Lower leg skin (tissue), 4 donors: ENCODE results near the gene TRAF3. TPM values are rescaled to one million over a fixed set of nuclear protein-coding genes. Genes with fewer than 3 reads are reported as not detected.
A peak's percentile ranks its signal among the peaks of the same experiment; 100 is the strongest.

Experiments
- DNase-seq, 2 donors: peaks; one replicate each; pipeline ENCODE4 v3.0.0-alpha.2; 2019; ENCODE audit warnings: low spot score in 2 of 2
- H3K4me3 ChIP-seq: fragments of 200-600 bp; sonication (generic); 2 replicates; pipeline ENCODE4 v1.5.1; 2017; ENCODE audit warnings: mild to moderate bottlenecking, low read depth; ENCODE audit not compliant: poor library complexity, severe bottlenecking
- CTCF ChIP-seq, 3 donors: fragments of 450-650 bp; IDR thresholded peaks; one replicate each; pipeline ENCODE4 v1.5.1; 2016; ENCODE audit warnings: antibody characterized with exemption in 3 of 3, mild to moderate bottlenecking in 3 of 3, moderate library complexity in 2 of 3
- POLR2A ChIP-seq, 2 donors: fragments of 450-650 bp; IDR thresholded peaks; one replicate each; pipeline ENCODE4 v1.6.1; 2016 to 2017; ENCODE audit warnings: antibody characterized with exemption in 2 of 2, mild to moderate bottlenecking in 1 of 2, moderate library complexity in 1 of 2
- WGBS, 2 donors: methylation state at CpG; one replicate each; pipeline ENCODE4 v1.1.5; 2018; 5-methylcytosine and 5-hydroxymethylcytosine counted together
- intact Hi-C: fragments of 100-400 bp; cut with DNase I; formaldehyde crosslinking; loops from one replicate; pipeline ENCODE4 v1.15.0; 2023; ENCODE audit warnings: low total_unique reads
- total RNA-seq, 4 donors: library from RNA; depleted of rRNA; stranded (reverse); fragments of >200 nt; gene quantifications; one replicate each; pipeline ENCODE4 v1.1.0, GENCODE V29; 2016

TRAF3 gene
- total RNA-seq, 4 donors from 2014 or later = 3.0 to 14.4 (median 12.1) TPM

- DNase-seq = no peak
- TF ChIP-seq CTCF (IDR thresholded peaks at IDR 0.05) (no peak), POLR2A (IDR thresholded peaks at IDR 0.05) (no peak)
- intact Hi-C loops = no loop called here
- no peak overlapping the region for H3K4me3 ChIP-seq
- WGBS, 2 donors = 81 to 86% methylated on average over 8 of the region's 8 CpGs
These were observed 63.7 kb downstream of the TRAF3 start for GRCh38 chr14:102840771-102841528.

- TF ChIP-seq POLR2A (IDR thresholded peaks at IDR 0.05) (no peak), CTCF (IDR thresholded peaks at IDR 0.05) (no peak)
- peak in 1 of 2 donors; percentile 24 for DNase-seq
- 66 to 71% methylated on average over 12 of the region's 12 CpGs for WGBS, 2 donors
These were observed 71.7 kb downstream of the TRAF3 start for GRCh38 chr14:102848830-102849525.

GRCh38 chr14:102849526-102850379 is 72.5 kb downstream of the TRAF3 start:
- TF ChIP-seq CTCF (IDR thresholded peaks at IDR 0.05) (no peak), POLR2A (IDR thresholded peaks at IDR 0.05) (no peak)
- 29 to 36% methylated on average over 6 of the region's 6 CpGs for WGBS, 2 donors
- no peak overlapping the region for H3K4me3 ChIP-seq
- DNase-seq = peak in 1 of 2 donors; percentile 67
- intact Hi-C loops = no loop called here

More at GRCh38 chr14:102848830-102849525, 71.7 kb downstream of the TRAF3 start:
- intact Hi-C loops = no loop called here
- no peak overlapping the region for H3K4me3 ChIP-seq

GRCh38 chr14:102853648-102854047 is 76.4 kb downstream of the TRAF3 start:
- WGBS, 2 donors = 74 to 92% methylated on average over 7 of the region's 7 CpGs
- intact Hi-C loops = no loop called here
- DNase-seq = no peak
- H3K4me3 ChIP-seq = no peak overlapping the region
- TF ChIP-seq POLR2A (IDR thresholded peaks at IDR 0.05) = no peak
- TF ChIP-seq CTCF (IDR thresholded peaks at IDR 0.05) = no peak

- no peak overlapping the region for H3K4me3 ChIP-seq
- whole genome bisulfite sequencing, 2 donors = 85 to 91% methylated on average over 4 of the region's 4 CpGs
- intact Hi-C loops = no loop called here
- no peak for DNase-seq
- no peak for TF ChIP-seq POLR2A (IDR thresholded peaks at IDR 0.05)
- TF ChIP-seq CTCF (IDR thresholded peaks at IDR 0.05) = no peak
These were observed 76.9 kb downstream of the TRAF3 start for GRCh38 chr14:102854091-102854703.
